H1 (cell line): ENCODE data around the gene HMOX2. TPM values are rescaled to one million over a fixed set of nuclear protein-coding genes. Genes with fewer than 3 reads are reported as not detected.

Experiments
- CTCF ChIA-PET: fragments of 300-600 bp; sonication (Branson Sonifier 250); formaldehyde crosslinking; loops from one replicate; lab custom pipeline; 2021; ENCODE audit not compliant: partially characterized antibody; lab: Charles Lee
- POLR2A ChIA-PET: fragments of 300-600 bp; sonication (Branson Sonifier 250); formaldehyde crosslinking; loops from one replicate; lab custom pipeline; 2021; ENCODE audit warnings: inconsistent platforms; ENCODE audit not compliant: partially characterized antibody; lab: Charles Lee
- DNase-seq, 2 experiments: peaks; one replicate each; pipeline versions ENCODE4 v3.0.0 to v3.0.0-alpha.2; 2010 to 2022; ENCODE audit warnings: low spot score in 2 of 2, low read depth in 1 of 2, mixed read lengths in 1 of 2
- FAIRE-seq: peaks from 2 replicates; lab custom pipeline; 2011; peaks lifted over from hg19 to GRCh38; lab: Jason Lieb, UNC
- H2AFZ ChIP-seq: 2 replicates; pipeline ENCODE4 v1.8.1; 2012; ENCODE audit warnings: low read length, inconsistent platforms
- H2AK5ac ChIP-seq: 2 replicates; pipeline ENCODE4 v1.6.1; 2013; ENCODE audit warnings: low read depth, low read length
- H2BK120ac ChIP-seq: replicated peaks from 2 replicates; pipeline ENCODE3; 2013; ENCODE audit warnings: low read depth, low read length, inconsistent platforms
- H2BK12ac ChIP-seq: 2 replicates; pipeline ENCODE4 v1.6.1; 2013; ENCODE audit warnings: low read depth, low read length
- H2BK15ac ChIP-seq: 2 replicates; pipeline ENCODE4 v1.6.1; 2013; ENCODE audit warnings: low read length
- H2BK20ac ChIP-seq: 2 replicates; pipeline ENCODE4 v1.6.1; 2013; ENCODE audit warnings: low read length
- H2BK5ac ChIP-seq: 2 replicates; pipeline ENCODE4 v1.6.1; 2013; ENCODE audit warnings: low read depth, low read length
- H3K14ac ChIP-seq: 2 replicates; pipeline ENCODE4 v1.6.1; 2013; ENCODE audit warnings: inconsistent platforms; ENCODE audit not compliant: insufficient read length
- H3K18ac ChIP-seq: 2 replicates; pipeline ENCODE4 v1.6.1; 2013; ENCODE audit warnings: low read length; ENCODE audit errors: extremely low read depth
- H3K23ac ChIP-seq: 2 replicates; pipeline ENCODE4 v1.6.1; 2013; ENCODE audit warnings: inconsistent platforms; ENCODE audit not compliant: insufficient read length
- H3K23me2 ChIP-seq: 2 replicates; pipeline ENCODE4 v1.6.1; 2013; ENCODE audit warnings: low read depth, low read length
- H3K27ac ChIP-seq: 2 replicates; pipeline ENCODE4 v1.6.1; 2011; ENCODE audit warnings: low read depth, low read length, inconsistent platforms
- H3K27me3 ChIP-seq, 4 experiments: replicated peaks in 1 of 4; 1 replicate in 1 of 4; 2 replicates in 3 of 4; pipeline versions ENCODE4 v1.6.1 to v1.8.1; 2011 to 2013; ENCODE audit warnings: low read length in 3 of 4, mild to moderate bottlenecking in 3 of 4, inconsistent platforms in 2 of 4, mixed read lengths in 2 of 4, moderate library complexity in 1 of 4; ENCODE audit not compliant: control insufficient read depth in 3 of 4, insufficient read depth in 3 of 4; ENCODE audit errors: extremely low read depth in 1 of 4
- H3K36me3 ChIP-seq, 4 experiments: 2 replicates each; pipeline versions ENCODE4 v1.6.1 to v1.8.1; 2011 to 2013; ENCODE audit warnings: mild to moderate bottlenecking in 4 of 4, low read length in 3 of 4, moderate library complexity in 2 of 4, control low read depth in 1 of 4, inconsistent platforms in 1 of 4; ENCODE audit not compliant: insufficient read depth in 4 of 4, control insufficient read depth in 2 of 4
- H3K4ac ChIP-seq: replicated peaks from 2 replicates; pipeline ENCODE3; 2013; ENCODE audit warnings: low read length, low read depth, mixed read lengths, inconsistent platforms; ENCODE audit not compliant: insufficient read length
- H3K4me1 ChIP-seq, 4 experiments: replicated peaks in 1 of 4; 1 replicate in 1 of 4; 2 replicates in 3 of 4; pipeline versions ENCODE4 v1.6.1 to v1.8.1; 2011 to 2013; ENCODE audit warnings: low read length in 3 of 4, inconsistent platforms in 2 of 4, mixed read lengths in 1 of 4; ENCODE audit not compliant: insufficient read depth in 4 of 4, control insufficient read depth in 3 of 4
- H3K4me2 ChIP-seq, 2 experiments: 2 replicates each; pipeline versions ENCODE4 v1.6.1 to v1.8.1; 2011 to 2013; ENCODE audit warnings: low read depth in 2 of 2, low read length in 2 of 2, control low read depth in 1 of 2, inconsistent platforms in 1 of 2, mild to moderate bottlenecking in 1 of 2; ENCODE audit not compliant: insufficient read depth in 1 of 2
- H3K4me3 ChIP-seq, 4 experiments: fragments of 200-600, 300-600 bp in 1 of 4; sonication (generic), shearing (Covaris generic), sonication (Bioruptor Twin) in 1 of 4; 2 replicates each; pipeline versions ENCODE4 v1.5.1 to v1.8.1; 2011 to 2016; ENCODE audit warnings: low read length in 4 of 4, low read depth in 3 of 4, control low read depth in 2 of 4, inconsistent platforms in 2 of 4, mild to moderate bottlenecking in 2 of 4, mixed read lengths in 1 of 4, moderate library complexity in 1 of 4; ENCODE audit not compliant: insufficient read depth in 2 of 4; ENCODE audit errors: extremely low read depth in 1 of 4
- H3K56ac ChIP-seq: replicated peaks from 2 replicates; pipeline ENCODE3; 2013; ENCODE audit warnings: low read depth, mild to moderate bottlenecking, mixed read lengths, low read length, inconsistent platforms; ENCODE audit not compliant: insufficient read length
- H3K79me1 ChIP-seq: 2 replicates; pipeline ENCODE4 v1.6.1; 2013; ENCODE audit warnings: low read depth, low read length, control low read depth
- H3K79me2 ChIP-seq, 2 experiments: 2 replicates each; pipeline versions ENCODE4 v1.6.1 to v1.8.1; 2012 to 2013; ENCODE audit warnings: low read length in 2 of 2, mild to moderate bottlenecking in 2 of 2, inconsistent platforms in 1 of 2; ENCODE audit not compliant: insufficient read depth in 2 of 2, control insufficient read depth in 1 of 2
- H3K9ac ChIP-seq, 4 experiments: replicated peaks in 1 of 4; 1 replicate in 1 of 4; 2 replicates in 3 of 4; pipeline versions ENCODE4 v1.6.1 to v1.8.1; 2011 to 2013; ENCODE audit warnings: low read depth in 3 of 4, low read length in 3 of 4, control low read depth in 2 of 4, mild to moderate bottlenecking in 2 of 4, moderate library complexity in 2 of 4, inconsistent platforms in 1 of 4; ENCODE audit errors: extremely low read depth in 1 of 4
- H3K9me3 ChIP-seq, 2 experiments: 2 replicates each; pipeline versions ENCODE4 v1.6.1 to v1.8.1; 2012 to 2013; ENCODE audit warnings: mild to moderate bottlenecking in 2 of 2, moderate library complexity in 2 of 2, control low read depth in 1 of 2, inconsistent platforms in 1 of 2, low read depth in 1 of 2, low read length in 1 of 2, mixed read lengths in 1 of 2; ENCODE audit not compliant: insufficient read depth in 2 of 2
- H4K20me1 ChIP-seq, 2 experiments: replicated peaks in 1 of 2; 2 replicates each; pipeline versions ENCODE3 to v1.8.1; 2011 to 2013; ENCODE audit warnings: inconsistent platforms in 2 of 2, low read length in 2 of 2, mild to moderate bottlenecking in 1 of 2; ENCODE audit not compliant: insufficient read depth in 2 of 2, control insufficient read depth in 1 of 2
- H4K5ac ChIP-seq: 2 replicates; pipeline ENCODE4 v1.6.1; 2013; ENCODE audit warnings: low read length, low read depth, mixed read lengths, inconsistent platforms; ENCODE audit not compliant: insufficient read length
- H4K8ac ChIP-seq: 2 replicates; pipeline ENCODE4 v1.8.0; 2013; ENCODE audit warnings: mild to moderate bottlenecking, moderate library complexity, low read length, inconsistent platforms; ENCODE audit not compliant: insufficient read depth; ENCODE audit errors: extremely low read depth
- H4K91ac ChIP-seq: replicated peaks from 2 replicates; pipeline ENCODE3; 2013; ENCODE audit warnings: low read length, mixed read lengths, inconsistent platforms; ENCODE audit not compliant: insufficient read length
- BRCA1 ChIP-seq: IDR thresholded peaks from 2 replicates; pipeline ENCODE4 v1.6.1; 2012; ENCODE audit warnings: low read depth, low read length, improper control_type of control experiment
- JUN ChIP-seq: IDR thresholded peaks from 2 replicates; pipeline ENCODE4 v1.6.1; 2011; ENCODE audit warnings: low read depth, mild to moderate bottlenecking, improper control_type of control experiment, low read length
- WGBS, 2 experiments: shearing (Covaris generic) in 1 of 2; methylation state at CpG; one replicate each; pipeline versions ENCODE4 v1.1.6 to v1.1.7; 2013 to 2015; ENCODE audit warnings: low lambda C conversion rate in 2 of 2, mixed read lengths in 2 of 2, inconsistent platforms in 1 of 2, low coverage in 1 of 2, missing lambda C conversion rate in 1 of 2; ENCODE audit not compliant: insufficient replicate concordance in 2 of 2, insufficient coverage in 1 of 2, insufficient read length in 1 of 2; ENCODE audit errors: extremely low coverage in 1 of 2, missing lambda C conversion rate in 1 of 2; 5-methylcytosine and 5-hydroxymethylcytosine counted together
- polyA plus RNA-seq, 7 experiments: library from polyadenylated mRNA; depleted of rRNA in 3 of 7; stranded (reverse) in 5 of 7; unstranded in 2 of 7; fragments of >200 nt in 5 of 7; fragments of 200-250 nt in 2 of 7; gene quantifications; 1 replicate in 5 of 7; 2 replicates in 1 of 7; 4 replicates in 1 of 7; pipeline versions ENCODE4 v1.2.1 to v1.2.3, GENCODE V29; 2011 to 2013; ENCODE audit warnings: missing spikeins in 2 of 7, mixed read lengths in 2 of 7
- total RNA-seq: library from RNA; stranded (reverse); fragmentation: NEBNext Ultra II Directional; extraction: Animal tissue kit (Norgen Biotek cat#: 25700); gene quantifications from 2 replicates; pipeline ENCODE4 v1.2.1, GENCODE V29; 2021

HMOX2 gene
- total and polyA plus RNA-seq, 2 of the 8 experiments (the other 6 are each of a cell fraction or from before 2014, with no cell fraction given), result 36.5 to 48.4 TPM

DNA sequence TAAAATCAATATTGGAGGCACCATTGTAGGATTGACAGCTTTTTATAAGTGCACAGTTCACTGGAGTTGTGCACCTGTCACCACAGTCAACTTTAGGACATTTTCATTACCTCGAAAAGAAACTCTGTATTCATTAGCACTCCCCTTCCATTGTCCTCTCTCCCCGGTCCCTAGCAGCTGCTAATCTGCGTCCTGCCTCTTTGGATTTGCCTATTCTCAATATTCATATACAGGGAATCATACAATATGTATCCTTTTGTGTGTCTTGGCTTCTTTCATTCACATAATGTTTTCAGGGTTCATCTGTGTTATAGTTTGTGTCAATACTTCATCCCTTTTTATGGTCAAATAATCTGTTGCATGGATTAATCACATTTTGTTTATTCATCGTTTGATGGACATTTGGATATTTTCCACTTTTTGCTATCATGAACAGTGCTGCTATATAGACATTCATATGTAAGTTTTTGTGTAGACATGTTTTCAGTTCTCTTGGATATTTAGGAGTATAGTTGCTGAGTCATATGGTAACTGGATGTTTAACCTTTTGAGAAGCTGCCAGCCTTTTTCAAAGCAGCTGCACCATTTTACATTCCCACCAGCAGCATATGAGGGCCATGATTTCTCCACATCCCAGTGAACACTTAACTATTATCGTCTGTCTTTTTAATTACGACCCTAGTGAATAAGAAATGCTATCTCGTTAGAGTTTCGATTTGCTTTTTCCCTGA lies 40.7 kb upstream of the HMOX2 start:
- Histone ChIP-seq H3K4me2 (no peak overlapping the region), H3K27ac (no peak overlapping the region), H3K23me2 (no peaks in the 10 kb centered on the region), H4K8ac (no peak overlapping the region), H3K14ac (no peak overlapping the region), H3K9me3 (no peaks in the 10 kb centered on the region), H3K4me1 (no peaks in the 10 kb centered on the region), H3K27me3 (no peaks in the 10 kb centered on the region), H2AK5ac (no peak overlapping the region), H3K4ac (no peak overlapping the region), H2AFZ (no peak overlapping the region), H4K91ac (no peak overlapping the region), H2BK120ac (no peak overlapping the region), H3K18ac (no peak overlapping the region), H3K56ac (no peak overlapping the region), H3K23ac (no peak overlapping the region), H3K79me1 (no peaks in the 10 kb centered on the region), H3K79me2 (no peaks in the 10 kb centered on the region), H4K20me1 (peaks cover 0 to 2% of the 10 kb centered on the region in 2 experiments), H4K5ac (no peak overlapping the region), H2BK5ac (no peak overlapping the region), H2BK20ac (no peak overlapping the region), H3K4me3 (no peak overlapping the region), H2BK12ac (no peak overlapping the region), H3K9ac (peak overlapping the region in 1 of 4 experiments; percentile 53; a peak in 1 of 7 replicates), H2BK15ac (no peak overlapping the region), H3K36me3 (peaks cover 11 to 51% (median 27%) of the 10 kb centered on the region in 4 experiments; a peak in 7 of 8 replicates)
- DNase-seq (no peak), FAIRE-seq (no peak)
- CTCF ChIA-PET, result interaction anchor here (0.8 to 1.7 kb wide), 3 partner anchors 36 to 140 kb away, joined by 3 to 5 read pairs (median 3); no protein-coding TSS in a partner anchor
- 80% methylated on average over 8 of the region's 8 CpGs; no CpG with 5 or more reads in 1 of the 2 experiments for WGBS, 2 experiments
- TF ChIP-seq BRCA1 (no peak), JUN (no peak)
- POLR2A ChIA-PET, result interaction anchor here (0.6 kb wide), 2 partner anchors 14 to 16 kb away, joined by 3 read pairs; no protein-coding TSS in a partner anchor
